Neural cell (in vitro differentiated cells): ENCODE measurements around the gene CSNK1A1L.

Experiments
- EP300 ChIP-seq: fragments of 450-650 bp; conservative IDR thresholded peaks from 2 replicates; pipeline ENCODE4 v1.6.1; 2014; ENCODE audit warnings: antibody characterized with exemption, mild to moderate bottlenecking, moderate library complexity; ENCODE audit not compliant: poor library complexity, severe bottlenecking
- EZH2 ChIP-seq: fragments of 200-600, 300-800 bp; shearing (Covaris generic), sonication (generic); IDR thresholded peaks from 2 replicates; pipeline ENCODE4 v1.6.1; 2014; ENCODE audit warnings: antibody characterized with exemption, low read length, borderline replicate concordance, mild to moderate bottlenecking; ENCODE audit not compliant: insufficient read depth, poor library complexity, severe bottlenecking
- MXI1 ChIP-seq: fragments of 450-650 bp; conservative IDR thresholded peaks from 2 replicates; pipeline ENCODE4 v1.6.1; 2014; ENCODE audit warnings: antibody characterized with exemption, mild to moderate bottlenecking; ENCODE audit not compliant: poor library complexity, severe bottlenecking
- POLR2AphosphoS5 ChIP-seq: IDR thresholded peaks from 2 replicates; pipeline ENCODE4 v1.6.1; 2012
- RAD21 ChIP-seq: fragments of 450-650 bp; conservative IDR thresholded peaks from 2 replicates; pipeline ENCODE4 v1.6.1; 2014; ENCODE audit warnings: antibody characterized with exemption, mild to moderate bottlenecking, moderate library complexity
- SMC3 ChIP-seq: fragments of 450-650 bp; conservative IDR thresholded peaks from 2 replicates; pipeline ENCODE4 v1.6.1; 2014; ENCODE audit warnings: antibody characterized with exemption, mild to moderate bottlenecking, moderate library complexity; ENCODE audit not compliant: poor library complexity
- TAF1 ChIP-seq: IDR thresholded peaks from 2 replicates; pipeline ENCODE4 v1.6.1; 2012; ENCODE audit warnings: low read depth
- TF ChIP-seq, protein P1 (sequence below): fragments of 450-650 bp; IDR thresholded peaks from 2 replicates; pipeline ENCODE4 v1.5.1; 2014; ENCODE audit warnings: antibody characterized with exemption, mild to moderate bottlenecking, moderate library complexity; ENCODE audit not compliant: poor library complexity, severe bottlenecking

DNA sequence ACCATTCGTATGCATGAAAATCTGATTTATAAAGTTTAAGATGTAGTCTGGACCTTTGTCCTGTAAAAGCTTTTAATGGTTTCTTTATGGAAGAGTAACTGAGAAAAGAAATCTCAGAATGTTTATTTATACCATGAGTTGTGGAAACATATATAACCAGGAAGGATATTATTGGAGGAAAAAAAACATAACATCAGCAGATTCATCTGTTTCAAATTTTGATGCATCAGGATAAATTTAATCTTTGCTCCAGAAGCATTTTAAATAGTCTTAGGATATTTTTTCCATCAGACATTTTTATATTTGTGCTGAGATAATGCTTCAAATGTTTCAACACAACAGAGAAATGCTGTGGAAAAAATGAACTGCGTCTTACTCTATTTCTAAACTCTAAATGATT, 31.2 kb upstream of the CSNK1A1L start:
- no peak for TF ChIP-seq POLR2AphosphoS5
- TF ChIP-seq, protein P1, sequence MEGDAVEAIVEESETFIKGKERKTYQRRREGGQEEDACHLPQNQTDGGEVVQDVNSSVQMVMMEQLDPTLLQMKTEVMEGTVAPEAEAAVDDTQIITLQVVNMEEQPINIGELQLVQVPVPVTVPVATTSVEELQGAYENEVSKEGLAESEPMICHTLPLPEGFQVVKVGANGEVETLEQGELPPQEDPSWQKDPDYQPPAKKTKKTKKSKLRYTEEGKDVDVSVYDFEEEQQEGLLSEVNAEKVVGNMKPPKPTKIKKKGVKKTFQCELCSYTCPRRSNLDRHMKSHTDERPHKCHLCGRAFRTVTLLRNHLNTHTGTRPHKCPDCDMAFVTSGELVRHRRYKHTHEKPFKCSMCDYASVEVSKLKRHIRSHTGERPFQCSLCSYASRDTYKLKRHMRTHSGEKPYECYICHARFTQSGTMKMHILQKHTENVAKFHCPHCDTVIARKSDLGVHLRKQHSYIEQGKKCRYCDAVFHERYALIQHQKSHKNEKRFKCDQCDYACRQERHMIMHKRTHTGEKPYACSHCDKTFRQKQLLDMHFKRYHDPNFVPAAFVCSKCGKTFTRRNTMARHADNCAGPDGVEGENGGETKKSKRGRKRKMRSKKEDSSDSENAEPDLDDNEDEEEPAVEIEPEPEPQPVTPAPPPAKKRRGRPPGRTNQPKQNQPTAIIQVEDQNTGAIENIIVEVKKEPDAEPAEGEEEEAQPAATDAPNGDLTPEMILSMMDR: no peak
- no peak for TF ChIP-seq EZH2
- no peak for TF ChIP-seq EP300
- no peak for TF ChIP-seq SMC3
- no peak for TF ChIP-seq RAD21
- TF ChIP-seq MXI1: no peak
- TF ChIP-seq TAF1: no peak
